Right lobe of liver (tissue), 6 donors: ENCODE data around the gene DDX27. TPM values are rescaled to one million over a fixed set of nuclear protein-coding genes. Genes with fewer than 3 reads are reported as not detected.
A peak's percentile ranks its signal among the peaks of the same experiment; 100 is the strongest.

Experiments
- ATAC-seq, 4 donors: fragments of 200-7000 bp; cut with Tn5 transposase; one replicate each; pipeline ENCODE4 v1.9.1; 2020; ENCODE audit warnings: mild to moderate bottlenecking in 4 of 4, moderate library complexity in 4 of 4
- DNase-seq, 3 donors: peaks; one replicate each; pipeline ENCODE4 v3.0.0-alpha.2; 2020
- H3K27ac ChIP-seq, 3 donors: fragments of 200-600 bp; one replicate each; pipeline ENCODE4 v1.8.0; 2022
- H3K27me3 ChIP-seq, 2 donors: fragments of 200-600 bp; one replicate each; pipeline ENCODE4 v1.8.0; 2022
- H3K36me3 ChIP-seq, 4 donors: fragments of 200-600 bp; sonication (generic) in 1 of 4; one replicate each; pipeline versions ENCODE4 v1.5.1 to v1.8.0; 2017 to 2022; ENCODE audit warnings: control low read depth in 1 of 4
- H3K4me1 ChIP-seq, 4 donors: fragments of 200-600 bp; sonication (generic) in 1 of 4; one replicate each; pipeline versions ENCODE4 v1.5.1 to v1.8.0; 2017 to 2022; ENCODE audit warnings: control low read depth in 1 of 4
- H3K4me3 ChIP-seq, 3 donors: fragments of 200-600 bp; one replicate each; pipeline ENCODE4 v1.8.0; 2022
- H3K9me3 ChIP-seq, 4 donors: fragments of 200-600 bp; sonication (generic) in 1 of 4; one replicate each; pipeline versions ENCODE4 v1.5.1 to v1.8.0; 2017 to 2022; ENCODE audit warnings: control low read depth in 1 of 4
- CTCF ChIP-seq, 4 donors: fragments of 200-600 bp in 3 of 4; fragments of 450-650 bp in 1 of 4; IDR thresholded peaks; one replicate each; pipeline versions ENCODE4 v1.5.1 to v1.8.0; 2016 to 2022; ENCODE audit warnings: antibody characterized with exemption in 4 of 4, mild to moderate bottlenecking in 2 of 4
- POLR2A ChIP-seq: fragments of 450-650 bp; IDR thresholded peaks from one replicate; pipeline ENCODE4 v1.6.1; 2017; ENCODE audit warnings: antibody characterized with exemption, mild to moderate bottlenecking
- WGBS: methylation state at CpG from one replicate; pipeline ENCODE4 v1.1.6; 2018; ENCODE audit warnings: low coverage, low lambda C conversion rate; ENCODE audit not compliant: insufficient coverage; ENCODE audit errors: missing lambda C conversion rate; 5-methylcytosine and 5-hydroxymethylcytosine counted together
- intact Hi-C, 2 donors: fragments of 100-400 bp; cut with DNase I; formaldehyde crosslinking; loops; one replicate each; pipeline versions ENCODE4 v1.11.2 to v1.14.1; 2022
- long read RNA-seq: library from polyadenylated mRNA; unstranded; transcript quantifications from one replicate; pipeline ENCODE4 v2.0.0, GENCODE V29; 2019
- total RNA-seq, 6 experiments: library from RNA; depleted of rRNA in 2 of 6; stranded (reverse); fragments of >200 nt in 2 of 6; fragmentation: NEBNext Ultra II Directional in 3 of 6; extraction: Animal tissue kit (Norgen Biotek cat#: 25700) in 3 of 6; gene quantifications; one replicate each; pipeline versions ENCODE4 v1.1.0 to v1.2.4, GENCODE V29; 2016 to 2023
- donor health status: DM: no; HTN: yes; CAD: no.
- donor health status: DM: no; HTN: no; CAD: no.
- donor health status: DM: no; HTN: no; CAD: no.
- donor health status: DM: no; HTN: yes; CAD: no.
- donor health status: DM: no; HTN: yes; CAD: no.

The DDX27 gene
- total RNA-seq: 10 to 100 TPM in 5 of 6 experiments, 1 to 10 TPM in 1; 7.6 to 15.7 (median 11.6) TPM
- long read RNA-seq, partial matches to known transcripts: 8 of 10 reads
- long read RNA-seq, other reads (novel, unspliced or antisense): 0 of 10 reads

GRCh38 chr20:49219091-49219923, at the start of gene DDX27:
DDX27 (plus strand) TSS chr20:49219416; CDS start chr20:49219449, 33 bp downstream.
- peaks cover 0 to 16% (median 3%) of the 10 kb centered on the region in 4 donors for H3K4me1 ChIP-seq
- DNase-seq (peak; percentile 96 to 98 (median 98)), ATAC-seq (peak; percentile 95 to 97 (median 96))
- H3K4me3 ChIP-seq: peak within 1 kb of the TSS; percentile 50 to 71 (median 65)
- H3K27me3 ChIP-seq: no peaks in the 10 kb centered on the region
- H3K27ac ChIP-seq: peak within 1 kb of the TSS; percentile 65 to 78 (median 66)
- H3K9me3 ChIP-seq: no peaks in the 10 kb centered on the region
- TF ChIP-seq CTCF (IDR thresholded peaks at IDR 0.05): no peak
- peak; percentile 73 for TF ChIP-seq POLR2A
- intact Hi-C loops: loop anchor here in 1 of 2 donors (5.0 kb wide), 1 partner anchor 82 kb away; no protein-coding TSS in a partner anchor
- WGBS: under 1% methylated on average over 32 of the region's 46 CpGs
- peaks cover 0 to 28% (median 16%) of the 10 kb centered on the region in 4 donors for H3K36me3 ChIP-seq

GRCh38 chr20:49169547-49169946, 49.7 kb upstream of the DDX27 start:
- DNase-seq (no peak), ATAC-seq (no peak)
- Histone ChIP-seq H3K4me3 (no peak overlapping the region), H3K4me1 (peaks cover 0 to 20% (median 9%) of the 10 kb centered on the region in 4 donors), H3K9me3 (no peaks in the 10 kb centered on the region), H3K36me3 (peaks cover 0 to 12% (median 2%) of the 10 kb centered on the region in 4 donors), H3K27ac (no peak overlapping the region), H3K27me3 (no peaks in the 10 kb centered on the region)
- intact Hi-C loops: no loop called here
- TF ChIP-seq POLR2A (no peak), CTCF (IDR thresholded peaks at IDR 0.05) (no peak)
- WGBS: 64% methylated on average over 2 of the region's 2 CpGs

GRCh38 chr20:49170714-49171113, 48.5 kb upstream of the DDX27 start:
- no peak for ATAC-seq
- whole genome bisulfite sequencing: 91% methylated on average over 2 of the region's 2 CpGs
- intact Hi-C loops: no loop called here

GRCh38 chr20:49171909-49172308, 47.3 kb upstream of the DDX27 start:
- Histone ChIP-seq H3K4me3 (no peak overlapping the region), H3K27me3 (no peaks in the 10 kb centered on the region), H3K4me1 (peaks cover 0 to 18% (median 9%) of the 10 kb centered on the region in 4 donors), H3K36me3 (peaks cover 0 to 4% (median 0%) of the 10 kb centered on the region in 4 donors), H3K9me3 (no peaks in the 10 kb centered on the region), H3K27ac (no peak overlapping the region)
- no peak for DNase-seq
- intact Hi-C loops: no loop called here
- TF ChIP-seq CTCF (IDR thresholded peaks at IDR 0.05) (no peak), POLR2A (no peak)
- peak in 1 of 4 donors; percentile 26 for ATAC-seq

More at GRCh38 chr20:49170714-49171113, 48.5 kb upstream of the DDX27 start:
- H3K27ac ChIP-seq: no peak overlapping the region
- H3K4me3 ChIP-seq: no peak overlapping the region
- TF ChIP-seq CTCF (IDR thresholded peaks at IDR 0.05): no peak
- no peak for TF ChIP-seq POLR2A
- H3K9me3 ChIP-seq: no peaks in the 10 kb centered on the region
- no peak for DNase-seq
- no peaks in the 10 kb centered on the region for H3K27me3 ChIP-seq
- H3K36me3 ChIP-seq: peaks cover 0 to 4% (median under 1%) of the 10 kb centered on the region in 4 donors
- peaks cover 0 to 20% (median 9%) of the 10 kb centered on the region in 4 donors for H3K4me1 ChIP-seq
